Stimulated activated naive CD8-positive, alpha-beta T cell treated with anti-CD3 and anti-CD28 coated beads, Interleukin-15, Interleukin-2, amounts not matched to agents 100 ng/mL and 50 ng/mL, for 24 hours (primary cell): ENCODE results near the gene CARD19.
"Not testable (repeated sequence)": the region's sequence is repeated elsewhere in the genome, so short reads cannot be mapped to it uniquely, and the experiment has no call there.

Experiments used
- H3K27ac Mint-ChIP-seq: one replicate; pipeline ENCODE4 v1.8.0; 2021; ENCODE audit warnings: mild to moderate bottlenecking, mixed read lengths
- H3K27me3 Mint-ChIP-seq: one replicate; pipeline ENCODE4 v1.8.0; 2021; ENCODE audit warnings: mixed read lengths
- H3K36me3 Mint-ChIP-seq: one replicate; pipeline ENCODE4 v1.8.0; 2021; ENCODE audit warnings: low read depth, mixed read lengths
- H3K4me1 Mint-ChIP-seq: one replicate; pipeline ENCODE4 v1.8.0; 2021; ENCODE audit warnings: low read depth, mixed read lengths
- H3K4me3 Mint-ChIP-seq: one replicate; pipeline ENCODE4 v1.8.0; 2021; ENCODE audit warnings: mild to moderate bottlenecking, mixed read lengths
- H3K9me3 Mint-ChIP-seq: one replicate; pipeline ENCODE4 v1.8.0; 2021; ENCODE audit warnings: mixed read lengths

CARD19 gene

DNA sequence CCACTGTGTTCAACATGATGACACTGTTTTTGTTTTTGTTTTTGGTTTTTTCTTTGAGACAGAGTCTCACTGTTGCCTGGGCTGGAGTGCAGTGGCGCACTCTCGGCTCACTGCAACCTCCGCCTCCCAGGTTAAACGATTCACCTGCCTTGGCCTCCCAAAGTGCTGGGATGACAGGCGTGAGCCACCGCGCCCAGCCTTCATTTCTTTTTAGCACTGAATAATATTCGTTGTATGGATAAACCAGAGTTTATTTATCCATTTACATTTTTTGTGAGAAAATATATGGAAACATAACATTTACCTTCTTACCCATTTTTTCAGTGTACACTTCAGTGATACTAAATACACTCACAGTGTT lies 4.2 kb downstream of the CARD19 start:
- Mint-ChIP-seq H3K27ac (no peak overlapping the region), H3K27me3 (no peaks in the 10 kb centered on the region), H3K4me3 (no peak overlapping the region)

DNA sequence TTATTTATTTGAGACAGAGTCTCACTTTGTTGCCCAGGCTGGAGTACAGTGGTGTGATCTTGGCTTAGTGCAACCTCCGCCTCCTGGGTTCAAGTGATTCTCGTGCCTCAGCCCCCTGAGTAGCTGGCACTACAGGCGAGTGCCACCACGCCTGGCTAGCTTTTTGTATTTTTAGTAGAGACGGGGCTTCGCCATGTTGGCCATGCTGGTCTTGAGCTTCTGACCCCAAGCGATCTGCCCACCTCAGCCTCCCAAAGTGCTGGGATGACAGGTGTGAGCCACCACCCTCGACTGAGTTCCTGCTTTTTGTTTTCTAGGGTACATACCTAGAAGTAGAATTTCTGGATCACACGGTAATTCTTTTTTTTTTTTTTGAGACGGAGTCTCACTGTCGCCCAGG lies 5.1 kb downstream of the CARD19 start:
- not testable (repeated sequence) for H3K27me3 Mint-ChIP-seq, H3K9me3 Mint-ChIP-seq, H3K4me3 Mint-ChIP-seq, H3K27ac Mint-ChIP-seq
- Mint-ChIP-seq H3K4me1 (peaks cover 79% of the 10 kb centered on the region), H3K36me3 (peaks cover 30% of the 10 kb centered on the region)

More for the DNA sequence above, 4.2 kb downstream of the CARD19 start:
- peaks cover 72% of the 10 kb centered on the region for H3K4me1 Mint-ChIP-seq
- peaks cover 24% of the 10 kb centered on the region for H3K36me3 Mint-ChIP-seq
- peaks cover 3% of the 10 kb centered on the region for H3K9me3 Mint-ChIP-seq

DNA sequence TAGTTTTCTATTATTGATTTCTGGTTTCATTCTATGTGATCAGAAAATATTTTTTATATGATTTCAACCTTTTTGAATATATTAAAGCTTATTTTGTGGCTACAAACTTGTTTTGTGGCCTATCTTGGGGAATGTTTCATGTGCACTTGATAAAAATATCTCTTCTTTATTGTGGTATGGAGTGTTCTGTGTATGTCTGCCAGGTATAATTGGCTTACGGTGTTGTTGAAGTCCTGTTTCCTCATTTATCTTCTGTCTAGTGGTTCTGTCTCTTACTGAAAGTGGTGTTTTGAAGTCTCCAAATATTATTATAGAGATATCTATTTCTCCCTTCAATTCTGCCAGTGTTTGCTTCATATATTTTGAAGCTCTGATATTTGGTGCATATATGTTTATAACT lies 9.6 kb downstream of the CARD19 start:
- Mint-ChIP-seq H3K27ac (peak overlapping the region; percentile 59), H3K4me3 (no peak overlapping the region), H3K9me3 (peaks cover 10% of the 10 kb centered on the region), H3K27me3 (no peaks in the 10 kb centered on the region), H3K4me1 (peaks cover 78% of the 10 kb centered on the region), H3K36me3 (peaks cover 32% of the 10 kb centered on the region)

DNA sequence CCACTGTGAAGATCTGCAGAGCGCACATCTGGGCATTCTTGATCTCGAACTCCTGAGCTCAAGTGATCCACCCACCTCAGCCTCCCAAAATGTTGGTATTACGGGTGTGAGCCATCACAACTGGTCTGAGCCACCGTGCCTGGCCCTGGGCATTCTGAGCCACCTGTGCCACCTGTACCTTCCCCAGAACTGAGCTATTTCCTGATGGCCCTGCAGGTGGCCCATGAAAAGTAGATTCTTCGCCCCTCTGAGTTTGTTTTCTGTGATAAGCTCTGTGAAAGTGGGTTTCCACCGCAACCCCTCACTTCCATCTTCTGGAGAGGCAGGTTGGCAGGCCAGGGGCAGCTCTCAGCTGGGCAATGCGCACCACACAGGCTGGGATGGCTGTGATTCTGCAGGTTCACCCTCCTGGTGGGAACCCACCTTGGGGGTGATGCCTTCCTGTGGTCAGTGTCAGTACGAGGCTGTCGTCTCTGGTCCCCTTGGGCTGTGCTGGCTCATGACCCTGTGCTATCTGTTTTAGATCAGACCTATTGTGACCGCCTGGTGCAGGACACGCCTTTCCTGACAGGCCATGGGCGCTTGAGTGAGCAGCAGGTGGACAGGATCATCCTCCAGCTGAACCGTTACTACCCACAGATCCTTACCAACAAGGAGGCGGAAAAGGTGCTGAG lies 11.3 kb downstream of the CARD19 start:
- no peak overlapping the region for H3K27ac Mint-ChIP-seq
- H3K9me3 Mint-ChIP-seq = peaks cover 10% of the 10 kb centered on the region
- no peak overlapping the region for H3K4me3 Mint-ChIP-seq
- H3K4me1 Mint-ChIP-seq = peaks cover 76% of the 10 kb centered on the region
- no peaks in the 10 kb centered on the region for H3K27me3 Mint-ChIP-seq
- peaks cover 34% of the 10 kb centered on the region for H3K36me3 Mint-ChIP-seq

DNA sequence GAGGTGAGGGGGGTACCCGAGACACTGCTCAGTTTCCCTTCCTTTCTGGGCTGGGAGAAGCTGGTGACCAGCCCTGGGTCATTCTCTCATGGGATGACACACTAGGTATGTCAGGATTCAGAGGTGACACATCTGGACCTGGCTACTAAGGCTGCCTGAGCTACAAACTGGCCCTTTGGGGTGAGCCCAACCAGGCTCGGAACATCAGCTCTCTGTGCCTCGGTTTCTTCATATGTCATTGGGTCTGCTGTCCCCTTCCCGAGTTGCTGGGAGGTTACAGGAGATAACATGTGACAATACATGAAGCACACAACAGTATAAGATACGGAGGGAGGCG lies 11.8 kb downstream of the CARD19 start:
- Mint-ChIP-seq H3K4me3 (no peak overlapping the region), H3K27me3 (no peaks in the 10 kb centered on the region), H3K4me1 (peaks cover 71% of the 10 kb centered on the region), H3K27ac (no peak overlapping the region), H3K36me3 (peaks cover 34% of the 10 kb centered on the region), H3K9me3 (peaks cover 10% of the 10 kb centered on the region)

DNA sequence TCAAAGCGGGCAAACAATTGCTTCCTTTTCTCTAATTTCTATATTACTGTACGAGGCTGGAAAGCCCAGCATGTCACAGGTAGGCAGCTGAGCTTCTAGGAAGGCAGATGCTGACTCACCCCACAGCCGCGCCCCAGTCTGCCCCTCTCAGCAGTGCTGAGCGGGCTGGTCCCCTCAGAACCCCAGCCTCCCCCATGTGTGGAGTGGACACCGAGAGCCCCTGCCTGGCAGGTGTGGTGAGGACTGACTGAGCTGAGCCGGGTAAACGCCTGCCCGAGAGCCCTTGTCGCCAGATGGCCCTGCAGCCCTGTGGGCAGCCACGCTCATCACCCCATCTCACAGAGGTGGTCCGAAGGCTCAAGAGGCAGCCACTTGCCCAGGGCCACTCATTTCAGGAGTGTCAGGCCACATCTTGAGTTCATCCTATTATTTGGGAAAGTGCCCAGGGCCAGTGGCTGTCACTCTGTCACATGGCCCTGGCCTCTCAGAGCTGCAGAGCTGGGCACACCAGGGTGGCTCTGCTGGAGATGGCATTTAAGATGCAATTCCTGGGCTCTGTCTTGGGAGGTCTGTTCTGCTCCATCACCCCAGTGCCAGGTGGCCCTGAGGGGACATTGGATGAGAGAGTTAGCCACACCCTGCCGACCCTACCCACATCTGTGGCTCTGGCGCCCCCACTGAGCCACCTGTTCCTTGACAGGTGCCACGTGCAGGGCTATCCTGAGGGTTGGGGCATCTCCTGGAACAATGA lies 12.4 kb downstream of the CARD19 start:
- Mint-ChIP-seq H3K27ac (no peak overlapping the region), H3K4me1 (peaks cover 64% of the 10 kb centered on the region), H3K27me3 (no peaks in the 10 kb centered on the region), H3K4me3 (no peak overlapping the region), H3K9me3 (peaks cover 9% of the 10 kb centered on the region), H3K36me3 (peaks cover 32% of the 10 kb centered on the region)

DNA sequence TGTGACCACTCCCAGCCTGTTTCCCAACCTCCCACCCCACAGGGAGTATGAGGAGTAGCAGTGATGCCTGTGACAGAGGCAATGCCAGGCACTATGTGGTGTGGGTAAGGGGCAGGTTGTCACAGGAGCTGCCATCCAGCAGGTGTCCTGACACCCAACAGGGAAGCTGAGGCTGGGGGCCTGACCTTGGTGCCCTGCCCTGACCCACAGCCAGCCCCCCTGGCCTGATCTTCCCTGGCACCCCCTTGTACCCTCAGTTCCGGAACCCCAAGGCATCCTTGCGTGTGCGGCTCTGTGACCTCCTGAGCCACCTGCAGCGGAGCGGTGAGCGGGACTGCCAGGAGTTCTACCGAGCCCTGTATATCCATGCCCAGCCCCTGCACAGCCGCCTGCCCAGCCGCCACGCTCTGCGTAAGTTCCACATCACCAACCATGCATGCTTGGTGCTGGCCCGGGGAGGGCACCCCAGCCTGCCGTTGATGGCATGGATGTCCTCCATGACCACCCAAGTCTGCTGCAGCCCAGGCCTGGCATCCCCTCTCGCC lies 14.4 kb downstream of the CARD19 start:
- H3K27ac Mint-ChIP-seq = no peak overlapping the region
- peaks cover 55% of the 10 kb centered on the region for H3K4me1 Mint-ChIP-seq
- H3K36me3 Mint-ChIP-seq = peaks cover 16% of the 10 kb centered on the region

DNA sequence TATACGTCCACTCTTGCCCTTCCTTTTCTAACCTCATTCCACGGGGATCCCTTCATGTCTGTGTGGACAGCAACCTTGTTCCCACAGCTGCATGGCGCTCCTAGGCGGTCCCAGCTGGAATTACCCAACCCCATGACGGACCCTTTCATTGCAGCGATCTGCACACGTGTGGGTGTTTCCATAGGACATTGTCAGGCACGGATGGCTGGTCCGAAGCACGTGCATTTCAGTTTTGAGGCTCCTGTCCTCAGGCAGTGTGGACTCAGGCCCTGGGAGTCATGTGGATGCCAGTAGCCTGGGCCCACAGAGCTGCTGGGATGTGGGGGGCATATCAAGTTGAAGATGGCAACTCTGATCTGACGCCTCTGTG lies 15.0 kb downstream of the CARD19 start:
- H3K36me3 Mint-ChIP-seq = peaks cover 10% of the 10 kb centered on the region
- H3K4me1 Mint-ChIP-seq = peaks cover 49% of the 10 kb centered on the region
- peak overlapping the region; percentile 29 for H3K27ac Mint-ChIP-seq
- H3K4me3 Mint-ChIP-seq = no peak overlapping the region
- H3K9me3 Mint-ChIP-seq = peaks cover 1% of the 10 kb centered on the region
- no peaks in the 10 kb centered on the region for H3K27me3 Mint-ChIP-seq

More for the DNA sequence above, 14.4 kb downstream of the CARD19 start:
- no peak overlapping the region for H3K4me3 Mint-ChIP-seq
- no peaks in the 10 kb centered on the region for H3K27me3 Mint-ChIP-seq
- peaks cover 6% of the 10 kb centered on the region for H3K9me3 Mint-ChIP-seq

DNA sequence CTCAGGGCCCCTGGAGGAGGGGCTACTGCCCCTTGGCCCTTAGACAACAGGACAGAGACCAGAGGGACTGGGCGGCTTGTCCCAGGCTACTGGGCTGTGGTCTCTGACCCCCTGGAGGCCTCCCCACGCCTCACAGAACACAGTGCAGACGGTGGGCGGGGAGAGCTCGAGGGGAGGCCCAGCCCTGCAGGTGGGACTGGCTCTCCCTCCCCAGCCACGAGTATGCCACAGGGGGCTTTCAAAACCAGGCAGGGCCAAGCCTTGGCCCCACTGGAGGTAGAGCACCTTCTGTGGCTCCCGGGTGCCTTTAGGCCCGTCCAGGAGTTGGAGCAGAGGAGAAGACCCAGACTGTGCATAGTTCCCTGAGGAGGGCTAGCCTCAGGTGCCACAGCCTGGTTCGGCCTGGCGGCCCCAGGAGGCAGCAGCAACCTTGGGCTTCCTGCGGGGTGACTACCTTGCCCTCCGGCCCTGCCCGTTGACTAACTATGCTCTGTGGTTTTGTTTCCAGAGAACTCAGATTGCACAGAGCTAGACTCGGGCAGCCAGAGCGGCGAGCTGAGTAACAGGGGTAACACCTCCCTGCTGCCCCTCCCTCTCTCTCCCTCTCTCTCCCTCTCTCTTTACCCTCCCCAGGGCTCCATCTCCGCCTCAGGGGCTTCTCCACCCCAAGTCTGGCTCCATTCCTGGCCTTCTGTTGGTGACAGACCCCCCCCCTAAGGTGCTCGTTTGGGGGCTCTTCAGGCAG lies 15.5 kb downstream of the CARD19 start:
- Mint-ChIP-seq H3K27ac (no peak overlapping the region), H3K9me3 (no peaks in the 10 kb centered on the region), H3K27me3 (no peaks in the 10 kb centered on the region), H3K4me1 (peaks cover 45% of the 10 kb centered on the region), H3K4me3 (no peak overlapping the region), H3K36me3 (peaks cover 10% of the 10 kb centered on the region)

DNA sequence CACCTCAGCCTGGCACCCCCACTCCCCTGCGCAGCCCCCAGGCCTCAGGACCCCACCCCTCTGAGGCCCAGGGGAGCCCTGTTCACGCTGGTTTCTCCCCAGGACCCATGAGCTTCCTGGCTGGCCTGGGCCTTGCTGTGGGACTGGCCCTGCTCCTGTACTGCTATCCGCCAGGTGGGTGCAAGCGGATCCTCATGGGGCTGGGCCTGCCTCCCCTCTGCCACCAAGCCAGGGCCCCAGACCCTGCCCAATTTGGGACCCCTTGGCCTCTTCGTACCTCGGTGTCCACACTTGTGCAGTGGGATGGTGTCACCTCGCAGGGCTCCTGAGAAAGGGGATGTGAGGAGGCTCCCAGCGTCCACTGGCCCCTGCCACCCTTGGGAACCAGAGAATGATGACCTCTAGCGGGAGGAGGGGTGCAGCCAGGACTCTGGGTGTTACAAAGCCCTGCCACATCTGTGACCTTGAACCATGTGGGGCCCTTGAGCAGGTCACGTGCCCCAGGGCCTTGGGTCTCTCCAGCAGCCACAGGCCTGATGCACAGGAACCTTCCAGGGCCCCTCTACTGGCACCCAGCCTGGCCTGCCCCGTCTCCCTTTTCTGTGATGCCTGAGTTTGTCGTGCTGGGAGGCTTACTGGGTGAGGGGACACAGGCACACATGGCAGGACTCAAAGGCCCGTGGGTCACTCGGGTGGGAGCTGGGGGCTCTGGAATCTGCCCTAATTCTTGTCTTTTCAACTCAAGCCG lies 16.3 kb downstream of the CARD19 start:
- H3K36me3 Mint-ChIP-seq = peaks cover 10% of the 10 kb centered on the region

DNA sequence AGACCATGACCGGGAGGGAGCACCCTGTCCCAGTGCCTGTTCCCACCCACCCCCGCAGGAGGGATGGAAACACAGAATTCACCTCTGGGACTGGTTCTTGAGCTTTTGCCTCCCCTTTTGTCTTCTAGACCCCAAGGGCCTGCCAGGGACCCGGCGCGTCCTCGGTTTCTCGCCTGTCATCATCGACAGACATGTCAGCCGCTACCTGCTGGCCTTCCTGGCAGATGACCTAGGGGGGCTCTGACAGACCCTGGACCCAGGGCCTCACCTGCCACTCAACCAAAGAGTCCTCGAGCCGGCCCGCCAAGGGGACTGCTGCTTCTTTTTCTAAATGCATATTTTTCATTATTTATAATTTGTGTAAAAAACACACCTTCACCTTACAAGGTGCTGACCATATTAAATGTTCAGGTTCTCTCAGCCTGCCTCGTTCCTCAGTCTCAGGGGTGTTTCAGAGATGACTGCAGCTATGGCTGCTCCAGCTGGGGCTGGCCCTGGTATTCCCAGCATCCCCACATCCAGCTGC lies 16.9 kb downstream of the CARD19 start:
- H3K4me3 Mint-ChIP-seq = no peak overlapping the region
- peaks cover 31% of the 10 kb centered on the region for H3K4me1 Mint-ChIP-seq
- H3K27ac Mint-ChIP-seq = no peak overlapping the region
- no peaks in the 10 kb centered on the region for H3K27me3 Mint-ChIP-seq
- peaks cover 10% of the 10 kb centered on the region for H3K36me3 Mint-ChIP-seq
- H3K9me3 Mint-ChIP-seq = no peaks in the 10 kb centered on the region

More for the DNA sequence above, 16.3 kb downstream of the CARD19 start:
- no peak overlapping the region for H3K4me3 Mint-ChIP-seq
- H3K27me3 Mint-ChIP-seq = no peaks in the 10 kb centered on the region
- no peaks in the 10 kb centered on the region for H3K9me3 Mint-ChIP-seq
- H3K4me1 Mint-ChIP-seq = peaks cover 37% of the 10 kb centered on the region
- H3K27ac Mint-ChIP-seq = no peak overlapping the region

DNA sequence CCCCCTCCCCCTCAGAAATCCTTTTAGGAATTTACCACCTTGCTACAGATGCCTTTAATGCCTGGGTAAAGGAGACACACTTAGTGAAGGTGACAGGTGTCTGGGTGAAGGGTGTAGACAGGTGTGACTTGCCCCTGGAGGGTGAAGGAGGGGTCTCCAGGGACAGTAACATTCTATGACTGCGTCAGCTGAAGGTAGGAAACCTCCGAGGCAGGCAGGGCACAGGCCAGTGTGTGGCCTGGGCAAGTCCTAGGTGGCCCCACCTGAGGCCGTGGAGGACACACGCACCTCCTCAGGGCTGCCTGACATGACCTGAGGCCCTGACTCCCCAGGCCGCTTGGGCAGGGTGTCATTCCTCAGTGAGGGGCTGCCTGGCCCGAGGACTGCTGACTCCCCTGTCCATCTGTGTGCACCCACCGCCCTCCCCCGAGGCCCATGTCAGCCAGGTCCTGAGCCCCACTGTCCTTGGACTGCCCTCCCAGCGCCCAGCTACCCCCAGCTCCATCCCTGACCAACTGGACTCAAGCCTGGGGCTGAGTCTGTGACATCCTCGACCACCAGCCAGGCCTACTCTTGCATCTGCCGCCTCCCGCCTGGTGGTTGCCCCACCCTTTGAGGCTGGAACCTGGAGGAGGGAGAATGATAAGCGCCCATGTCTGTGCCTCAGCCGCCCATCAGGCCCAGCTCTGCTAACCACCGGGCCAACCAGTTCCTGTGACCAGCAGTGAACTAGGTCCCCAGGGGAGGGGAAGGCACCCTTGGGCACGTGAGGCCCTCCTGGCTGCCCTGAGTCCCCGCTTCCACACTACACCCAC lies 18.4 kb downstream of the CARD19 start:
- H3K9me3 Mint-ChIP-seq = no peaks in the 10 kb centered on the region
- peaks cover 5% of the 10 kb centered on the region for H3K36me3 Mint-ChIP-seq
- H3K27ac Mint-ChIP-seq = peak overlapping the region; percentile 70
- H3K27me3 Mint-ChIP-seq = no peaks in the 10 kb centered on the region
- H3K4me1 Mint-ChIP-seq = peaks cover 21% of the 10 kb centered on the region
- H3K4me3 Mint-ChIP-seq = no peak overlapping the region

DNA sequence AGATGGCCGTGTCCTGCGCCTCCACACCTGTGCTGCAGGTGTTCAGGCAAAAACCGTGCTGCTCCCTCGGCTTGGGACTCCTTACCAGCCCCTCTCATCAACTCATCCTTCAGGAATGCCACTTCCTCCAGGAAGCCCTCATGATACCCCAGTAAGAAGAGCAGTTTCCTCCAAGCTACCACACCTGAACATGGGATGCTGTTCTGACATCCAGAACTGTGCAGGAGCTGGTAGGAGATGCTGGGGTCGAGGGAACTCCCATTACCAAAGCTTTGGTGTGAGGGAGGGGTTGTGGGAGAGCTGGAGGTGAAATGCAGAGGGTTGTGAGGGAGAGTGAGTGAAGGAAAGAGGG lies 18.9 kb downstream of the CARD19 start:
- peaks cover 5% of the 10 kb centered on the region for H3K36me3 Mint-ChIP-seq
- H3K4me1 Mint-ChIP-seq = peaks cover 22% of the 10 kb centered on the region
- no peaks in the 10 kb centered on the region for H3K27me3 Mint-ChIP-seq
- no peaks in the 10 kb centered on the region for H3K9me3 Mint-ChIP-seq
- H3K4me3 Mint-ChIP-seq = no peak overlapping the region
- peak overlapping the region; percentile 70 for H3K27ac Mint-ChIP-seq
